Fibroblast of skin of right quadriceps (primary cell): ENCODE results near the gene MAP3K3.

ENCODE experiments used
- DNase-seq: peaks from one replicate; pipeline ENCODE4 v3.0.0-alpha.2; 2013

Gene MAP3K3

GRCh38 chr17:63653050-63653449, 30.8 kb downstream of the MAP3K3 start:
- no peak for DNase-seq

GRCh38 chr17:63657786-63658185, 35.6 kb downstream of the MAP3K3 start:
- no peak for DNase-seq

GRCh38 chr17:63658366-63658765, 36.1 kb downstream of the MAP3K3 start:
- no peak for DNase-seq

GRCh38 chr17:63659850-63660249, 37.6 kb downstream of the MAP3K3 start:
- DNase-seq, result no peak

- no peak for DNase-seq
These were observed 43.5 kb downstream of the MAP3K3 start for GRCh38 chr17:63665527-63666214.

GRCh38 chr17:63672856-63673255, 50.6 kb downstream of the MAP3K3 start:
- DNase-seq, result no peak

GRCh38 chr17:63675231-63675606, 53.0 kb downstream of the MAP3K3 start:
- no peak for DNase-seq

GRCh38 chr17:63675607-63676546, 53.7 kb downstream of the MAP3K3 start:
- DNase-seq, result peak; percentile 70

- DNase-seq, result no peak
These were observed 54.4 kb downstream of the MAP3K3 start for GRCh38 chr17:63676584-63676983.

- no peak for DNase-seq
These were observed 57.0 kb downstream of the MAP3K3 start for GRCh38 chr17:63679214-63679613.

- DNase-seq, result no peak
These were observed 58.5 kb downstream of the MAP3K3 start for GRCh38 chr17:63680700-63681099.

- no peak for DNase-seq
These were observed 59.3 kb downstream of the MAP3K3 start for GRCh38 chr17:63681530-63681929.

- no peak for DNase-seq
These were observed 60.2 kb downstream of the MAP3K3 start for GRCh38 chr17:63682441-63682840.

GRCh38 chr17:63682981-63683380, 60.8 kb downstream of the MAP3K3 start:
- DNase-seq, result no peak

- no peak for DNase-seq
These were observed 62.8 kb downstream of the MAP3K3 start for GRCh38 chr17:63685041-63685440.

- no peak for DNase-seq
These were observed 63.4 kb downstream of the MAP3K3 start for GRCh38 chr17:63685578-63685977.

- no peak for DNase-seq
These were observed 64.0 kb downstream of the MAP3K3 start for GRCh38 chr17:63686138-63686685.

- DNase-seq, result no peak
These were observed 66.3 kb downstream of the MAP3K3 start for GRCh38 chr17:63688396-63689020.

GRCh38 chr17:63689479-63689878, 67.3 kb downstream of the MAP3K3 start:
- no peak for DNase-seq

GRCh38 chr17:63692195-63692816, 70.1 kb downstream of the MAP3K3 start:
- DNase-seq, result no peak

- DNase-seq, result no peak
These were observed 71.3 kb downstream of the MAP3K3 start for GRCh38 chr17:63693411-63694113.

- DNase-seq, result peak; percentile 13
These were observed 72.2 kb downstream of the MAP3K3 start for GRCh38 chr17:63694229-63694949.
